Measurements from ENCODE around the gene RBMX.
A peak's percentile ranks its signal among the peaks of the same experiment; 100 is the strongest.
"Not testable (repeated sequence)": the region's sequence is repeated elsewhere in the genome, so short reads cannot be mapped to it uniquely, and the experiment has no call there.

RBMX gene

GRCh38 chrX:136909119-136909705, 28.7 kb upstream of the RBMX start:
- H3K9me2 ChIP-seq (replicated peaks; ENCODE audit: insufficient read depth, low read length), result no peaks in the 10 kb centered on the region
- H3K4me2 ChIP-seq (ENCODE audit: low read depth, low read length), result peak overlapping the region; percentile 79
- H3K9ac ChIP-seq (ENCODE audit: low read length), result peak overlapping the region; percentile 59
- peaks cover 19% of the 10 kb centered on the region for H3F3A ChIP-seq (ENCODE audit: insufficient read depth, low read length)
- no peaks in the 10 kb centered on the region for H3K9me3 ChIP-seq (replicated peaks; ENCODE audit: insufficient read depth, low read length)
- peak overlapping the region; percentile 70 for H3K4me3 ChIP-seq (ENCODE audit: low read length)
- H3K36me3 ChIP-seq (replicated peaks; ENCODE audit: insufficient read depth, low read length), result no peaks in the 10 kb centered on the region
- no peaks in the 10 kb centered on the region for H3K27me3 ChIP-seq (replicated peaks; ENCODE audit: insufficient read depth, low read length)
- H2AFZ ChIP-seq (ENCODE audit: low read length), result peak overlapping the region; percentile 91
- H3K79me2 ChIP-seq (ENCODE audit: low read length), result no peaks in the 10 kb centered on the region
- peak overlapping the region; percentile 63; the same call in 1 of the 2 replicates for H3K27ac ChIP-seq (ENCODE audit: low read length)
- peak; percentile 72 for DNase-seq
- H3K4me1 ChIP-seq (ENCODE audit: low read length), result 0 out of 2 replicates have a peak, but pooled peaks cover 13% of the 10 kb centered on the region
- TF ChIP-seq EZH2phosphoT487 (IDR thresholded peaks at IDR 0.05; ENCODE audit: low read length) (no peak), EZH2 (optimal IDR thresholded peaks at IDR 0.05; ENCODE audit: low read depth, low read length) (no peak)
- TF ChIP-seq, protein P1, sequence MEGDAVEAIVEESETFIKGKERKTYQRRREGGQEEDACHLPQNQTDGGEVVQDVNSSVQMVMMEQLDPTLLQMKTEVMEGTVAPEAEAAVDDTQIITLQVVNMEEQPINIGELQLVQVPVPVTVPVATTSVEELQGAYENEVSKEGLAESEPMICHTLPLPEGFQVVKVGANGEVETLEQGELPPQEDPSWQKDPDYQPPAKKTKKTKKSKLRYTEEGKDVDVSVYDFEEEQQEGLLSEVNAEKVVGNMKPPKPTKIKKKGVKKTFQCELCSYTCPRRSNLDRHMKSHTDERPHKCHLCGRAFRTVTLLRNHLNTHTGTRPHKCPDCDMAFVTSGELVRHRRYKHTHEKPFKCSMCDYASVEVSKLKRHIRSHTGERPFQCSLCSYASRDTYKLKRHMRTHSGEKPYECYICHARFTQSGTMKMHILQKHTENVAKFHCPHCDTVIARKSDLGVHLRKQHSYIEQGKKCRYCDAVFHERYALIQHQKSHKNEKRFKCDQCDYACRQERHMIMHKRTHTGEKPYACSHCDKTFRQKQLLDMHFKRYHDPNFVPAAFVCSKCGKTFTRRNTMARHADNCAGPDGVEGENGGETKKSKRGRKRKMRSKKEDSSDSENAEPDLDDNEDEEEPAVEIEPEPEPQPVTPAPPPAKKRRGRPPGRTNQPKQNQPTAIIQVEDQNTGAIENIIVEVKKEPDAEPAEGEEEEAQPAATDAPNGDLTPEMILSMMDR (IDR thresholded peaks at IDR 0.05; ENCODE audit: low read length), result no peak
- H4K20me1 ChIP-seq (ENCODE audit: insufficient read depth, low read length), result no peaks in the 10 kb centered on the region

DNA sequence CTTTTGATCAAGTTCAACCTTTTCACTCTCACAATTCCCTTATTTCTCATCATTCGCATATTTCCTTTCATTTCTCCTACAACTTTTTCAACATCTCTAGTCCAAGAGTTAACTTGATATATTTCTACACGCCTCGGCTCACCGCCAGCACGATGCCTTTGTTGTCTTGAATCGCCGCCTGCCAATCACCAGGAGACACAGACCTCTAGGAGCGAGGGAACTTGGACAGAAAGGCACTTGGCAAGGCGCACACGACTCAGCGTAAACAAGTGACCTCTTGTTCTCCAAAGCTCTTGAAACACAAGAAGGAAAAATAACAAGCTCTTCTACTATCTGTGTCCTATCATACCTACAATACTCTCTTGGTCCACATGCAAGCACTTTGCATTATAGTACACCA, 27.1 kb upstream of the RBMX start:
- DNase-seq, result no peak
- H2AFZ ChIP-seq (ENCODE audit: low read length), result no peak overlapping the region
- no peak overlapping the region for H3K4me2 ChIP-seq (ENCODE audit: low read depth, low read length)
- no peaks in the 10 kb centered on the region for H3K27me3 ChIP-seq (replicated peaks; ENCODE audit: insufficient read depth, low read length)
- no peaks in the 10 kb centered on the region for H3K36me3 ChIP-seq (replicated peaks; ENCODE audit: insufficient read depth, low read length)
- H3K9me3 ChIP-seq (replicated peaks; ENCODE audit: insufficient read depth, low read length), result no peaks in the 10 kb centered on the region
- no peak overlapping the region for H3K9ac ChIP-seq (ENCODE audit: low read length)
- no peak overlapping the region for H3K27ac ChIP-seq (ENCODE audit: low read length)
- no peaks in the 10 kb centered on the region for H4K20me1 ChIP-seq (ENCODE audit: insufficient read depth, low read length)
- 0 out of 2 replicates have a peak, but pooled peaks cover 13% of the 10 kb centered on the region for H3K4me1 ChIP-seq (ENCODE audit: low read length)
- H3K9me2 ChIP-seq (replicated peaks; ENCODE audit: insufficient read depth, low read length), result no peaks in the 10 kb centered on the region
- H3K79me2 ChIP-seq (ENCODE audit: low read length), result no peaks in the 10 kb centered on the region
- H3F3A ChIP-seq (ENCODE audit: insufficient read depth, low read length), result peaks cover 19% of the 10 kb centered on the region
- H3K4me3 ChIP-seq (ENCODE audit: low read length), result no peak overlapping the region
- TF ChIP-seq EZH2phosphoT487 (IDR thresholded peaks at IDR 0.05; ENCODE audit: low read length), result no peak
- TF ChIP-seq, protein P1 (IDR thresholded peaks at IDR 0.05; ENCODE audit: low read length), result no peak
- TF ChIP-seq EZH2 (optimal IDR thresholded peaks at IDR 0.05; ENCODE audit: low read depth, low read length), result no peak

GRCh38 chrX:136906921-136907510, 26.5 kb upstream of the RBMX start:
- no peaks in the 10 kb centered on the region for H4K20me1 ChIP-seq (ENCODE audit: insufficient read depth, low read length)
- H3K27ac ChIP-seq (ENCODE audit: low read length), result no peak overlapping the region
- no peaks in the 10 kb centered on the region for H3K9me3 ChIP-seq (replicated peaks; ENCODE audit: insufficient read depth, low read length)
- H3K36me3 ChIP-seq (replicated peaks; ENCODE audit: insufficient read depth, low read length), result no peaks in the 10 kb centered on the region
- no peak for TF ChIP-seq EZH2phosphoT487 (IDR thresholded peaks at IDR 0.05; ENCODE audit: low read length)
- TF ChIP-seq, protein P1 (IDR thresholded peaks at IDR 0.05; ENCODE audit: low read length), result no peak
- TF ChIP-seq EZH2 (optimal IDR thresholded peaks at IDR 0.05; ENCODE audit: low read depth, low read length), result no peak
- no peak overlapping the region for H3K4me3 ChIP-seq (ENCODE audit: low read length)
- H3K9me2 ChIP-seq (replicated peaks; ENCODE audit: insufficient read depth, low read length), result no peaks in the 10 kb centered on the region
- no peak overlapping the region for H3K4me2 ChIP-seq (ENCODE audit: low read depth, low read length)
- no peak overlapping the region for H3K9ac ChIP-seq (ENCODE audit: low read length)
- peaks cover 19% of the 10 kb centered on the region for H3F3A ChIP-seq (ENCODE audit: insufficient read depth, low read length)
- no peak for DNase-seq
- H3K4me1 ChIP-seq (ENCODE audit: low read length), result 0 out of 2 replicates have a peak, but pooled peaks cover 12% of the 10 kb centered on the region
- no peak overlapping the region for H2AFZ ChIP-seq (ENCODE audit: low read length)
- H3K79me2 ChIP-seq (ENCODE audit: low read length), result no peaks in the 10 kb centered on the region
- no peaks in the 10 kb centered on the region for H3K27me3 ChIP-seq (replicated peaks; ENCODE audit: insufficient read depth, low read length)

DNA sequence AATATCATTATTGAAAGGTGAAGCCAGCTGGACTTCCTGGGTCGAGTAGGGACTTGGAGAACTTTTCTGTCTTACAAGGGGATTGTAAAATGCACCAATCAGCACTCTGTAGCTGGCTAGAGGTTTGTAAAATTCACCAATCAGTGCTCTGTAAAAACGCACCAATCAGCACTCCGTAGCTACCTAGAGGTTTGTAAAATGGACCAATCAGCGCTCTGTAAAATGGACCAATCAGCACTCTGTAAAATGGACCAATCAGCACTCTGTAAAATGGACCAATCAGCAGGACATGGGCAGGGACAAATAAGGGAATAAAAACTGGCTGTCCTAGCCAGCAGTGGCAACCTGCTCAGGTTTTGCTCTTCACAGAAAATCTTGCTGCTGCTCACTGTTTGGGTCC, 23.5 kb upstream of the RBMX start:
- H3F3A ChIP-seq (ENCODE audit: insufficient read depth, low read length); H3K9me3 ChIP-seq (replicated peaks; ENCODE audit: insufficient read depth, low read length); H3K27me3 ChIP-seq (replicated peaks; ENCODE audit: insufficient read depth, low read length); H3K9ac ChIP-seq (ENCODE audit: low read length); H3K4me1 ChIP-seq (ENCODE audit: low read length); H3K36me3 ChIP-seq (replicated peaks; ENCODE audit: insufficient read depth, low read length); H3K79me2 ChIP-seq (ENCODE audit: low read length); H4K20me1 ChIP-seq (ENCODE audit: insufficient read depth, low read length); H2AFZ ChIP-seq (ENCODE audit: low read length); H3K4me2 ChIP-seq (ENCODE audit: low read depth, low read length); H3K9me2 ChIP-seq (replicated peaks; ENCODE audit: insufficient read depth, low read length); DNase-seq; H3K4me3 ChIP-seq (ENCODE audit: low read length); H3K27ac ChIP-seq (ENCODE audit: low read length): not testable (repeated sequence)

DNA sequence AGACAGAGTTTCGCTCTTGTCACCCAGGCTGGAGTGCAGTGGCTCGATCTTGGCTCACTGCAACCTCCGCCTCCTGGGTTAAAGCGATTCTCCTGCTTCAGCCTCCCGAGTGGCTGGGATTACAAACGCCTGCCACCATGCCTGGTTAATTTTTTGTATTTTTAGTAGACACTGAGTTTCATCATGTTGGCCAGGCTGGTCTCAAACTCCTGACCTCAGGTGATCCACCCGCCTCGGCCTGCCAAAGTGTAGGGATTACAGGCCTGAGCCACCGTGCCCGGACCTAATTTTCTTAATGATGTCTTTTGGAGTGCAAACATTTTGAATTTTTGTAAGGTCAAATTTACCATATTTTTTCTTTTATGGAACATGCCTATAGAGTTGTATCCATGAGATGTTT, 19.5 kb upstream of the RBMX start:
- not testable (repeated sequence) for H3F3A ChIP-seq (ENCODE audit: insufficient read depth, low read length); H3K9me3 ChIP-seq (replicated peaks; ENCODE audit: insufficient read depth, low read length); H3K27me3 ChIP-seq (replicated peaks; ENCODE audit: insufficient read depth, low read length); H3K9ac ChIP-seq (ENCODE audit: low read length); H3K79me2 ChIP-seq (ENCODE audit: low read length); H3K4me3 ChIP-seq (ENCODE audit: low read length); DNase-seq; H4K20me1 ChIP-seq (ENCODE audit: insufficient read depth, low read length); H3K4me2 ChIP-seq (ENCODE audit: low read depth, low read length); H3K9me2 ChIP-seq (replicated peaks; ENCODE audit: insufficient read depth, low read length); H3K27ac ChIP-seq (ENCODE audit: low read length); H2AFZ ChIP-seq (ENCODE audit: low read length); H3K36me3 ChIP-seq (replicated peaks; ENCODE audit: insufficient read depth, low read length); H3K4me1 ChIP-seq (ENCODE audit: low read length)
